Measurements from ENCODE around the gene ZNF530.

Gene ZNF530

GRCh38 chr19:57637379-57637778 is 37.7 kb downstream of the ZNF530 start:
- DNase-seq = no peak
- no peak overlapping the region for H3K27ac ChIP-seq
- peaks cover 9% of the 10 kb centered on the region for H3K9me3 ChIP-seq (ENCODE audit: severe bottlenecking)
- no peak overlapping the region for H3K4me3 ChIP-seq (ENCODE audit: low read depth, low read length)
- peaks cover 67% of the 10 kb centered on the region for H3K36me3 ChIP-seq
- TF ChIP-seq CTCF (IDR thresholded peaks at IDR 0.05; ENCODE audit: low read depth, low read length) = no peak
- no peaks in the 10 kb centered on the region for H3K27me3 ChIP-seq (ENCODE audit: insufficient read depth, low read depth, severe bottlenecking)

- no peak for DNase-seq
- no peak for TF ChIP-seq CTCF (IDR thresholded peaks at IDR 0.05; ENCODE audit: low read depth, low read length)
- no peak overlapping the region for H3K27ac ChIP-seq
- peaks cover 5% of the 10 kb centered on the region for H3K9me3 ChIP-seq (ENCODE audit: severe bottlenecking)
- H3K4me3 ChIP-seq (ENCODE audit: low read depth, low read length) = no peak overlapping the region
- no peaks in the 10 kb centered on the region for H3K27me3 ChIP-seq (ENCODE audit: insufficient read depth, low read depth, severe bottlenecking)
- H3K36me3 ChIP-seq = peaks cover 65% of the 10 kb centered on the region
Observed at GRCh38 chr19:57641715-57642234, 42.1 kb downstream of the ZNF530 start.

- Histone ChIP-seq H3K27me3 (ENCODE audit: insufficient read depth, low read depth, severe bottlenecking) (no peaks in the 10 kb centered on the region), H3K27ac (no peak overlapping the region), H3K9me3 (ENCODE audit: severe bottlenecking) (peaks cover 1% of the 10 kb centered on the region), H3K36me3 (peaks cover 59% of the 10 kb centered on the region), H3K4me3 (ENCODE audit: low read depth, low read length) (no peak overlapping the region)
- TF ChIP-seq CTCF (IDR thresholded peaks at IDR 0.05; ENCODE audit: low read depth, low read length) = no peak
- DNase-seq = no peak
Observed at GRCh38 chr19:57642396-57643046, 42.8 kb downstream of the ZNF530 start.

GRCh38 chr19:57643734-57644133 is 44.0 kb downstream of the ZNF530 start:
- no peak for TF ChIP-seq CTCF (IDR thresholded peaks at IDR 0.05; ENCODE audit: low read depth, low read length)
- H3K9me3 ChIP-seq (ENCODE audit: severe bottlenecking) = no peaks in the 10 kb centered on the region

GRCh38 chr19:57648331-57649003 is 48.8 kb downstream of the ZNF530 start:
- no peaks in the 10 kb centered on the region for H3K27me3 ChIP-seq (ENCODE audit: insufficient read depth, low read depth, severe bottlenecking)
- H3K36me3 ChIP-seq = peaks cover 6% of the 10 kb centered on the region; the same call in 1 of the 2 replicates
- TF ChIP-seq CTCF (IDR thresholded peaks at IDR 0.05; ENCODE audit: low read depth, low read length) = no peak
- DNase-seq = no peak
- no peak overlapping the region for H3K27ac ChIP-seq
- H3K9me3 ChIP-seq (ENCODE audit: severe bottlenecking) = no peaks in the 10 kb centered on the region
- H3K4me3 ChIP-seq (ENCODE audit: low read depth, low read length) = no peak overlapping the region

More at GRCh38 chr19:57643734-57644133, 44.0 kb downstream of the ZNF530 start:
- no peak overlapping the region for H3K27ac ChIP-seq
- DNase-seq = no peak
- peaks cover 50% of the 10 kb centered on the region for H3K36me3 ChIP-seq
- no peaks in the 10 kb centered on the region for H3K27me3 ChIP-seq (ENCODE audit: insufficient read depth, low read depth, severe bottlenecking)
- H3K4me3 ChIP-seq (ENCODE audit: low read depth, low read length) = no peak overlapping the region

All from WERI-Rb-1 (cell line).